Stimulated activated memory B cell treated with anti-CD40 and anti-IgM and Interleukin-4, amounts not matched to agents 10 μg/mL and 1 μg/mL and 100 μg/mL, for 72 hours (primary cell): ENCODE results near the gene TEX19.

ENCODE experiments used
- ATAC-seq: fragments of 150-1000 bp; cut with Tn5 transposase; 2 replicates; pipeline ENCODE4 v1.10.0; 2021
- H3K27ac Mint-ChIP-seq: one replicate; pipeline ENCODE4 v1.8.0; 2022; ENCODE audit warnings: mild to moderate bottlenecking, mixed read lengths
- H3K27me3 Mint-ChIP-seq: one replicate; pipeline ENCODE4 v1.8.0; 2022; ENCODE audit warnings: mixed read lengths
- H3K36me3 Mint-ChIP-seq: one replicate; pipeline ENCODE4 v1.8.0; 2022; ENCODE audit warnings: mixed read lengths
- H3K4me1 Mint-ChIP-seq: one replicate; pipeline ENCODE4 v1.8.0; 2022; ENCODE audit warnings: mixed read lengths
- H3K4me3 Mint-ChIP-seq: one replicate; pipeline ENCODE4 v1.8.0; 2022; ENCODE audit warnings: mild to moderate bottlenecking, moderate library complexity, mixed read lengths
- H3K9me3 Mint-ChIP-seq: one replicate; pipeline ENCODE4 v1.8.0; 2022; ENCODE audit warnings: mixed read lengths

The TEX19 gene

GRCh38 chr17:82328141-82328993 lies 30.7 kb upstream of the TEX19 start:
- Mint-ChIP-seq H3K36me3 (no peaks in the 10 kb centered on the region), H3K9me3 (no peaks in the 10 kb centered on the region), H3K27ac (no peak overlapping the region), H3K4me3 (no peak overlapping the region), H3K27me3 (peaks cover 95% of the 10 kb centered on the region), H3K4me1 (peaks cover 36% of the 10 kb centered on the region)
- no peak for ATAC-seq

GRCh38 chr17:82328994-82329507 lies 30.0 kb upstream of the TEX19 start:
- Mint-ChIP-seq H3K27me3 (peaks cover 88% of the 10 kb centered on the region), H3K27ac (no peak overlapping the region), H3K4me1 (peaks cover 31% of the 10 kb centered on the region), H3K4me3 (no peak overlapping the region), H3K36me3 (no peaks in the 10 kb centered on the region), H3K9me3 (no peaks in the 10 kb centered on the region)
- ATAC-seq: no peak

GRCh38 chr17:82329683-82330321 lies 29.2 kb upstream of the TEX19 start:
- no peak overlapping the region for H3K27ac Mint-ChIP-seq
- no peak overlapping the region for H3K4me3 Mint-ChIP-seq
- peaks cover 83% of the 10 kb centered on the region for H3K27me3 Mint-ChIP-seq
- no peak for ATAC-seq
- no peaks in the 10 kb centered on the region for H3K36me3 Mint-ChIP-seq
- peaks cover 32% of the 10 kb centered on the region for H3K4me1 Mint-ChIP-seq
- H3K9me3 Mint-ChIP-seq: no peaks in the 10 kb centered on the region

GRCh38 chr17:82330322-82331239 lies 28.5 kb upstream of the TEX19 start:
- Mint-ChIP-seq H3K27ac (no peak overlapping the region), H3K4me1 (peaks cover 35% of the 10 kb centered on the region), H3K4me3 (peak overlapping the region; percentile 36), H3K9me3 (no peaks in the 10 kb centered on the region), H3K36me3 (no peaks in the 10 kb centered on the region), H3K27me3 (peaks cover 81% of the 10 kb centered on the region)
- no peak for ATAC-seq

- H3K4me1 Mint-ChIP-seq: peaks cover 42% of the 10 kb centered on the region
- H3K27me3 Mint-ChIP-seq: peaks cover 74% of the 10 kb centered on the region
- no peak for ATAC-seq
- no peaks in the 10 kb centered on the region for H3K36me3 Mint-ChIP-seq
- H3K4me3 Mint-ChIP-seq: no peak overlapping the region
- no peak overlapping the region for H3K27ac Mint-ChIP-seq
- no peaks in the 10 kb centered on the region for H3K9me3 Mint-ChIP-seq
Observed at GRCh38 chr17:82331345-82331939, 27.6 kb upstream of the TEX19 start.

GRCh38 chr17:82332669-82333278 lies 26.3 kb upstream of the TEX19 start:
- peak overlapping the region; percentile 52 for H3K4me3 Mint-ChIP-seq
- H3K36me3 Mint-ChIP-seq: no peaks in the 10 kb centered on the region
- peak; percentile 59 for ATAC-seq
- H3K27ac Mint-ChIP-seq: peak overlapping the region; percentile 53
- no peaks in the 10 kb centered on the region for H3K9me3 Mint-ChIP-seq
- peaks cover 60% of the 10 kb centered on the region for H3K27me3 Mint-ChIP-seq
- peaks cover 42% of the 10 kb centered on the region for H3K4me1 Mint-ChIP-seq

- Mint-ChIP-seq H3K36me3 (no peaks in the 10 kb centered on the region), H3K9me3 (no peaks in the 10 kb centered on the region), H3K4me3 (peak within 1 kb of the TSS; percentile 90), H3K27me3 (peaks cover 54% of the 10 kb centered on the region), H3K4me1 (peaks cover 42% of the 10 kb centered on the region), H3K27ac (peak within 1 kb of the TSS; percentile 78)
- ATAC-seq: peak; percentile 28
Observed at GRCh38 chr17:82333279-82334171, 25.5 kb upstream of the TEX19 start, which contains the start of gene SECTM1. TSS of gene SECTM1 (minus strand) at chr17:82333766. CDS start at chr17:82327240, 6,526 bp downstream.

- ATAC-seq: no peak
- H3K27me3 Mint-ChIP-seq: peaks cover 48% of the 10 kb centered on the region
- H3K27ac Mint-ChIP-seq: no peak overlapping the region
- peaks cover 37% of the 10 kb centered on the region for H3K4me1 Mint-ChIP-seq
- H3K4me3 Mint-ChIP-seq: peak overlapping the region; percentile 90
- no peaks in the 10 kb centered on the region for H3K36me3 Mint-ChIP-seq
- no peaks in the 10 kb centered on the region for H3K9me3 Mint-ChIP-seq
Observed at GRCh38 chr17:82334204-82334621, 24.8 kb upstream of the TEX19 start.

- H3K4me1 Mint-ChIP-seq: peaks cover 37% of the 10 kb centered on the region
- peaks cover 42% of the 10 kb centered on the region for H3K27me3 Mint-ChIP-seq
- H3K27ac Mint-ChIP-seq: peak overlapping the region; percentile 78
- ATAC-seq: no peak
- no peaks in the 10 kb centered on the region for H3K36me3 Mint-ChIP-seq
- H3K9me3 Mint-ChIP-seq: no peaks in the 10 kb centered on the region
- H3K4me3 Mint-ChIP-seq: peak overlapping the region; percentile 90
Observed at GRCh38 chr17:82334622-82335394, 24.2 kb upstream of the TEX19 start.

- Mint-ChIP-seq H3K4me3 (no peak overlapping the region), H3K27me3 (peaks cover 33% of the 10 kb centered on the region), H3K4me1 (peaks cover 21% of the 10 kb centered on the region), H3K9me3 (no peaks in the 10 kb centered on the region), H3K27ac (no peak overlapping the region), H3K36me3 (no peaks in the 10 kb centered on the region)
- no peak for ATAC-seq
Observed at GRCh38 chr17:82338858-82339633, 20.0 kb upstream of the TEX19 start.

- peaks cover 13% of the 10 kb centered on the region for H3K4me1 Mint-ChIP-seq
- no peaks in the 10 kb centered on the region for H3K9me3 Mint-ChIP-seq
- H3K27me3 Mint-ChIP-seq: peaks cover 29% of the 10 kb centered on the region
- no peak overlapping the region for H3K27ac Mint-ChIP-seq
- H3K4me3 Mint-ChIP-seq: no peak overlapping the region
- no peaks in the 10 kb centered on the region for H3K36me3 Mint-ChIP-seq
- peak; percentile 40 for ATAC-seq
Observed at GRCh38 chr17:82339634-82340580, 19.1 kb upstream of the TEX19 start.
